DMS153 (cell line): Measurements from ENCODE around the gene FOS.
"Not testable (repeated sequence)": the region's sequence is repeated elsewhere in the genome, so short reads cannot be mapped to it uniquely, and the experiment has no call there.

Experiments used
- DNase-seq: peaks from one replicate; lab custom pipeline; 2025; lab: John Stamatoyannopoulos, UW

FOS gene

DNA sequence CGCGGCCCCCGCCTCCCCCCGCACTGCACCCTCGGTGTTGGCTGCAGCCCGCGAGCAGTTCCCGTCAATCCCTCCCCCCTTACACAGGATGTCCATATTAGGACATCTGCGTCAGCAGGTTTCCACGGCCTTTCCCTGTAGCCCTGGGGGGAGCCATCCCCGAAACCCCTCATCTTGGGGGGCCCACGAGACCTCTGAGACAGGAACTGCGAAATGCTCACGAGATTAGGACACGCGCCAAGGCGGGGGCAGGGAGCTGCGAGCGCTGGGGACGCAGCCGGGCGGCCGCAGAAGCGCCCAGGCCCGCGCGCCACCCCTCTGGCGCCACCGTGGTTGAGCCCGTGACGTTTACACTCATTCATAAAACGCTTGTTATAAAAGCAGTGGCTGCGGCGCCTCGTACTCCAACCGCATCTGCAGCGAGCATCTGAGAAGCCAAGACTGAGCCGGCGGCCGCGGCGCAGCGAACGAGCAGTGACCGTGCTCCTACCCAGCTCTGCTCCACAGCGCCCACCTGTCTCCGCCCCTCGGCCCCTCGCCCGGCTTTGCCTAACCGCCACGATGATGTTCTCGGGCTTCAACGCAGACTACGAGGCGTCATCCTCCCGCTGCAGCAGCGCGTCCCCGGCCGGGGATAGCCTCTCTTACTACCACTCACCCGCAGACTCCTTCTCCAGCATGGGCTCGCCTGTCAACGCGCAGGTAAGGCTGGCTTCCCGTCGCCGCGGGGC lies at the start of gene FOS:
Gene FOS, plus strand, starts transcription at position 407 of the 731 bp plus-strand sequence. Its CDS starts 155 bp downstream, at position 562.
- DNase-seq: peak; percentile 93

GRCh38 chr14:75229661-75230139 lies 48.9 kb upstream of the FOS start:
- DNase-seq: no peak

DNA sequence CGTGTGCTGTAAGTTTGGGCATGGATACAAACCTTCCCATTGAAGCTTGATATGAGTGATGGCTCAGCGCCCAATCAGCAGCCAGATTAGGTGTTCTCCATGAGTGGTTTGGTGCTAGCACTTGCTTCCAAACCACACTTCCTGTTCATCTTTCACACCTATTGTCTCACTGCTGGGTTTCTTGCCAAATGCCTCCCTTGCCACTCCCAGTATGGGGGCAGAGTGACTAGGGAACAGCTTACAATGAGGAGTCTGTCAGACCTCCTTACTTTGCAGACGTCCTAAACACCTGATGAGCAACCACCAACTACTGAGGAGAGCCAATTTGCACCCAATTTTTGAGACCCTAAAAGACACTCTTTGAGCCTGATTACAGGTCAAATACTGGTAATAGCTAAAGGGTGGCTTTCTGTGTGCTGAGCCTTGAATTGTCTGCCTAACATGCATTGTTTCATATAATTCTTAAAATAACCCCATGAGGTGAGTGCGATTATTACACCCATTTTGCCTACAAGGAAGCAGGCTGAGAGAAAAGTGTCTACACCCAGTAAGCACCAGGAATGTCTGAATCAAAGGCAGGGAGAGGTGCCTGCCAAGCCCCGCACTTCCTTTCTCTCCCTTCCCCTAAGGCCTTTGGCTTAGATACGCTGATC lies 48.4 kb upstream of the FOS start:
- peak; percentile 81 for DNase-seq

GRCh38 chr14:75231320-75231719 lies 47.3 kb upstream of the FOS start:
- no peak for DNase-seq

- DNase-seq: no peak
These were observed 46.4 kb upstream of the FOS start for GRCh38 chr14:75232191-75232590.

- no peak for DNase-seq
These were observed 46.0 kb upstream of the FOS start for GRCh38 chr14:75232597-75232996.

DNA sequence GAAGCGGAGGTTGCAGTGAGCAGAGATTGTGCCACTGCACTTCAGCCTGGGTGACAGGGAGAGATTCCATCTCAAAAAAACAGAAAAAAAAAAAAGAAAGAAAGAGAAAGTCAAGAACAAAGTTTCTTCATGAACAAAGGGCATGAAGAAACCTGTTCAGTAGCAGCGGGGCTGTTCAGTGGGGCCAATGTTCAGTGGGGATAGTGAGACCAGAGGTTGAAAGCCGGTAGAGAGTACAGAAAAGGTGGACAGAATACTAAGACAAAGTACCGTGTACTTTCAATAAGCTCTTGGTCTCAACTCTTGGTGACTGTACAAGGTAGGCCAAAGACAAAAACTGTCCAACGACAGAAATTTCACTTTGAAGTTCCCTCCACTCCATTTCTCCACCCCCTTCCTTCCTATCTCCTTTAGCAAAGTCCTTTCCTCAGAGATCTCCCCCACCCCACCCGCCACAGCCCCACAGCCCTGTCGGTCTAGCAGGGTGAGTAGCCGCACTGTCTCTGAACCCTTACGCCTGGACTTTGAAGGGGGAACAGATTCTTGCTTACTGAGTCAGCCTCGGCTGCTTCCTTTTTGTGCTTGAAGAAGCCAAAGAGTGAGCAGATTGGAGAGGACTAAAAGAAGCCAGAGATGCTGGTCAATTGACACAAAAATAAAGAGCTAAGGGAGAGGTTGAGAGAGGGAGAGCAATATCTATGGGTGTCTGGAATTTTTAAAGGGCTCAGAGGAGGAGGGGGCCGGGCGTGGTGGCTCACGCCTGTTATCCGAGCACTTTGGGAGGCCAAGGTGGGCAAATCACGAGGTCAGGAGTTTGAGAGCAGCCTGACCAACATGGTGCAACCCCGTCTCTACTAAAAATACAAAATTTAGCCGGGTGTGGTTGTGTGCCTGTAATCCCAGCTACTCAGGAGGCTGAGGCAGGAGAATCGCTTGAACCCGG lies 44.2 kb upstream of the FOS start:
- no peak for DNase-seq

DNA sequence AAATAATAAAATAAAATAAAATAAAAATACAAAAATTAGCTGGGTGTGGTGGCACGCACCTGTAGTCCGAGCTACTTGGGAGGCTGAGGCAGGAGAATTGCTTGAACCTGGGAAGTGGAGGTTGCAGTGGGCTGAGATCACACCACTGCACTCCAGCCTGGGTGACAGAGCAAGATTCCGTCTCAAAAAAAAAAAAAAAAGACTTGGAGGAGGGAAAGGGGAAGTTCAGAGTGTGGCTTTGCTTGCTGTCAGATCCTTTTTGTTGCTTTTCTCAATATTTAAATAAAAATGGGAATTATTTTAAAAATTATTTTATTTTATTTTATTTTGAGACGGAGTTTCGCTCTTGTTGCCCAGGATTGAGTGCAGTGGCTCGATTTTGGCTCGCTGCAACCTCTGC lies 43.4 kb upstream of the FOS start:
- DNase-seq: not testable (repeated sequence)

GRCh38 chr14:75236467-75236866 lies 42.2 kb upstream of the FOS start:
- DNase-seq: no peak

DNA sequence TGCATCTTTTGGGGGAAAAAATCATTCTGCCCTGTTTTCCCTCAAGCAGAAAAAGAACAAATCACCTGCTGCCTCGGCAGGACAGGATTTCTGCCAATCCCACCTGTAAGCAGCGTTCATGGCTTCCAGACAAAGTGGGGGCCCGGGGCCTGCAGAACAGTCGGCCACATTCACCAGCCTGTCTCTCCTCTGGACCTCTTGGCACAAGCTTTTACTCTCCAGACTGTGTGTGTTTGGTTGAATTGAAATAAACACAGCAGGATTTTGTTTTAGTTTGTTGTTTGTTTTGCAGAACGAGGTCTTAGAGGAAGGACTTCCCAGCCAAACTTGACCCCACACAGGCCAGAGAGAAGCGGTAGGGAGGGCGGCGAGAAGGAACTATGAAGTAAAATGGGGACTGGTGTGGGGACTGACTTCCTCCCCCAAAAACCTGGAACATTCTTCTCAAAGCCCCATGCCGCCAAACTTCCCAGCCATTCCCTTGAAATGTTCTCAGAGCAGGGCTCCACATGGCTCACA lies 41.7 kb upstream of the FOS start:
- DNase-seq: no peak

GRCh38 chr14:75238756-75239455 lies 39.7 kb upstream of the FOS start:
- DNase-seq: no peak

- DNase-seq: no peak
These were observed 37.8 kb upstream of the FOS start for GRCh38 chr14:75240781-75241180.

GRCh38 chr14:75242546-75243273 lies 35.9 kb upstream of the FOS start:
- no peak for DNase-seq

- no peak for DNase-seq
These were observed 34.5 kb upstream of the FOS start for GRCh38 chr14:75244121-75244520.

GRCh38 chr14:75246546-75247285 lies 31.9 kb upstream of the FOS start:
- no peak for DNase-seq

GRCh38 chr14:75247286-75247922 lies 31.2 kb upstream of the FOS start:
- DNase-seq: no peak

DNA sequence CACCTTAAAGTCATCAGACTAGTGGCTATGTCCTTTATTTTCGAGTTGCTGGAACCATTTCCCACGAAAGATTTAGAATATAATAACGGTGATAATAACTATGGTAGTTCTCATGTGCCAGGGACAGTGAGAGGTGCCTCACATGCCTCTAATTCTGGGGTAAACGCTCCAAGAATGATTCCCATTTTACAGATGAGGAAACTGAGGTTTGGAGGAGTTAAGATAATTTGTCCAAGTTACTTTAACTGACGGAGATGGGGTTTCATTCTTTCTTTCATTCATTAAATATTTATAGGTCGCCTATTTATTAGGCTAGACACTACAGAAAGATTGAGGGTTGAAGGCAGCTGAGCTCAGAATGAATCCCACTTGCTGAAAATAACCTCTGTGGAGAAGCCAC lies 30.7 kb upstream of the FOS start:
- no peak for DNase-seq

DNA sequence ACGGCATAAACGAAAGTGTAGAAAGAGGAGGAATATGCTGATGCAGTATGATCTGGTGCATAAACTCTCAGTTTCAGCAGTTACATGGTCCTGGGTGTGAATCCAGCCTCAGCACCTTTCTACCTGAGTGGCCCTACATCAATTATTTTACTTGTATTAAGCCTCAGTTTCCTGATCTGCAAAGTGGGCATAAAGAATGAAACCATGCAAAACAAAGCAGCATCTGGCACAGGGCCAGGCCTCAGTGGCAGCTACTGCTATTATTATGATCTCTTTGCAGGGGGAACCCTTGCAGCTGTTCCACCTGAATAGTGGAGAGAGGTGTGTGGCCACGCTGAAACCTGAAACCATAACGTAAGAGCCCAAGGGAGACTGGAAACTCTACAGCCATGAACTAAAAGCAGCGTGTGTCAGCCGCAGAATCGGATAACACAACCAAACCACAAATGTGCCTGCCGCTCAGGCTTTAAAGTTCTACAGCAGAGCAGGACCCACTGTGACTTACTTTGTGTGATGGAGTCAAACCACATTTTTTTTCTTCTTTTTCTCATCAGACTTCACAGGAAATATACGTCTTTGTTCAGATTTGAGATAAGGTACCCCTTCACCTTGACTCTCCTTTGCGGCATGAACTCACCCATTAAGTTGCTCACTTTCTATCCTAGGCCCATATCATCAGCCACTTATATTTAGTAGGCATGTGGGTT lies 29.2 kb upstream of the FOS start:
- peak; percentile 92 for DNase-seq

- no peak for DNase-seq
These were observed 28.7 kb upstream of the FOS start for GRCh38 chr14:75249958-75250336.
